Vagina (tissue), 2 donors: Measurements from ENCODE around the gene LCN1. TPM values are rescaled to one million over a fixed set of nuclear protein-coding genes. Genes with fewer than 3 reads are reported as not detected.

Experiments used
- DNase-seq, 2 donors: peaks; one replicate each; pipeline ENCODE4 v3.0.0-alpha.2; 2017; ENCODE audit errors: extremely low spot score in 2 of 2
- H3K27ac ChIP-seq: fragments of 200-600 bp; sonication (generic); one replicate; pipeline ENCODE4 v1.5.1; 2019
- H3K27me3 ChIP-seq: fragments of 200-600 bp; sonication (generic); one replicate; pipeline ENCODE4 v1.5.1; 2019
- H3K36me3 ChIP-seq, 2 donors: fragments of 200-600 bp; sonication (generic); one replicate each; pipeline ENCODE4 v1.5.1; 2017 to 2019
- H3K4me1 ChIP-seq: fragments of 200-600 bp; sonication (generic); one replicate; pipeline ENCODE4 v1.5.1; 2019
- H3K4me3 ChIP-seq, 2 donors: fragments of 200-600 bp; sonication (generic); 1 replicate in 1 of 2; 2 replicates in 1 of 2; pipeline ENCODE4 v1.5.1; 2016 to 2019
- H3K9me3 ChIP-seq: fragments of 200-600 bp; sonication (generic); one replicate; pipeline ENCODE4 v1.5.1; 2019
- POLR2A ChIP-seq, 2 donors: fragments of 450-650 bp; IDR thresholded peaks; one replicate each; pipeline ENCODE4 v1.6.1; 2017; ENCODE audit warnings: antibody characterized with exemption in 2 of 2, mild to moderate bottlenecking in 2 of 2, moderate library complexity in 2 of 2
- POLR2AphosphoS5 ChIP-seq, 2 donors: sonication (generic); formaldehyde crosslinking; IDR thresholded peaks; one replicate each; pipeline ENCODE4 v1.9.0; 2017; ENCODE audit warnings: antibody characterized with exemption in 2 of 2, mild to moderate bottlenecking in 2 of 2, low read depth in 1 of 2; ENCODE audit not compliant: insufficient read depth in 1 of 2
- intact Hi-C: fragments of 100-400 bp; cut with DNase I; formaldehyde crosslinking; loops from one replicate; pipeline ENCODE4 v1.15.1; 2023
- total RNA-seq: library from RNA; depleted of rRNA; stranded (reverse); fragments of >200 nt; gene quantifications from one replicate; pipeline ENCODE4 v1.2.3, GENCODE V29; 2016
- TF ChIP-seq, protein P1 (sequence below), 3 experiments: fragments of 450-650 bp in 2 of 3; fragments of 200-600 bp in 1 of 3; sonication (generic) in 1 of 3; IDR thresholded peaks; one replicate each; pipeline ENCODE4 v1.5.1; 2017 to 2019; ENCODE audit warnings: antibody characterized with exemption in 3 of 3, mild to moderate bottlenecking in 2 of 3, moderate library complexity in 2 of 3

Gene LCN1
- total RNA-seq = not detected

DNA sequence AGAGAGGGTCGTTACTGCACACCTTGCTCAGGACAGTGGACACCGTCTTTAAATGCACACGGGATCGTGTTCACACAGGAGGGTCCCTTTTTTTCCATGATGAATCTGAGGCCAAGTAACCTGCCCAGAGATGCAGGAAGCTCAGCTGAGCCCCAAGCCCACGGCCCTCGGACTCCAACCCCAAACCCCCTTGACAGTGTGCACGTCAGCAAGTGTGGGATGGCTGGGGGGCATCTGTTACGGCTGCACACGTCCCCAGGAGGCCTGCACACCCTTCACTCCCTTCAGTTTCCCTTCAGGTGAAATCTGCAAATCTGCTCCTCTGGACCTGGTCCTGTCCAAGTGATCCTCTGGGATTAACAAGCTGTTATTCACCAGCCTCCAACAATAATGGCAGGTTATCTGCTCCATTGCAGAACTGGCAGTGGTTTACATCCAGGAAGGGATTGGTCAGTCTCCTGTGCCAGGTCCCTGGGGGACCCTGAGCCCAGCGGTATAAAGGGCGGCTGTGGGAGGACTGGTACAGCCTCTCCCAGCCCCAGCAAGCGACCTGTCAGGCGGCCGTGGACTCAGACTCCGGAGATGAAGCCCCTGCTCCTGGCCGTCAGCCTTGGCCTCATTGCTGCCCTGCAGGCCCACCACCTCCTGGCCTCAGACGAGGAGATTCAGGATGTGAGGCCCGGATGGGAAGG, at the start of gene LCN1:
Gene LCN1, plus strand, starts transcription at position 525 of the 692 bp plus-strand sequence. Its CDS starts 58 bp downstream, at position 583.
- Histone ChIP-seq H3K4me3 (no peak within 1 kb of the TSS), H3K4me1 (no peaks in the 10 kb centered on the region), H3K27me3 (no peaks in the 10 kb centered on the region), H3K27ac (no peak within 1 kb of the TSS), H3K9me3 (no peaks in the 10 kb centered on the region), H3K36me3 (no peaks in the 10 kb centered on the region)
- TF ChIP-seq POLR2AphosphoS5 (IDR thresholded peaks at IDR 0.05; ENCODE audit: insufficient read depth in 1 of 2, low read depth in 1 of 2) = no peak
- intact Hi-C loops = no loop called here
- DNase-seq = no peak

DNA sequence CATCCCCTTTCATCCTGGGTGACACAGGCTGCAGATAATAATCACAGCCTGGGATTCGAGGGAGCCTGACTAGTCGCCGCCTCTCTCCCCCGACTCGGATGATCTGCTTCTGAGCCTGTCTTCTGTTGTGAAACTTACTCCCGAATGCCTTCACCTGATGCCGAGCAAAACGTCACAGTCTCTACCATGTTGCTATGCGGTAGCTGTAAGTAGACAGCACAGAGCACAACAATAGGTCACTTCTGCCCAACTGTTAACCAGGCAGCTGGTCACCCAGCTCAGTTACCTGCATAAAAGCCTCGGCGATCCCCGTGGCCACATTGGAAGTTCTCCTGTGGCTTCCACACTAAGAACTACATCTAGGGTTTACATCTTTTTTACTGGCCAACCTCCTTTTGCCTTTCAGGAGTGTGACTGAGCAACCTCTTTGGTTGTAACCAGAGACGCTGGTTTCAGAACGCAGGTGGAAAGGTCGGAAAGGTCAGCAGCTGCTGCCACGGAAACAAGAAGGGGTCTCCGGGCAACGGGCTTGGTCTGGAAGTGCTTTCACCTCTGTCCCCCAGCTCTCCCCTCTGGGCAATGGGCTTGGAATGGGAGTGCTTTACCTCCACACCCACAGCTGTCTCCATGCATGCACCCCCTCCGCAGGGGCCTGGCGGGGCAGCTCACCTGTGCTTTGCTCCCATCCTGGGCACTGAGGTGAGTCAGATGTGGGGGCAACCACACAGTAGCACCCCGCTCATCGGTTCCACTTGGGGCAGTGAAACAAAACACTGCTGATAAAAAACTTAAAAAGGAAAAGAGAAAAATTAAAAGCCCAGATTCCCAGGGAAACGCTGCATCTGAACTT, 49.2 kb upstream of the LCN1 start:
- no peaks in the 10 kb centered on the region for H3K36me3 ChIP-seq
- intact Hi-C loops = no loop called here
- H3K4me1 ChIP-seq = no peaks in the 10 kb centered on the region
- H3K9me3 ChIP-seq = no peaks in the 10 kb centered on the region
- no peaks in the 10 kb centered on the region for H3K27me3 ChIP-seq
- no peak for DNase-seq
- no peak overlapping the region for H3K4me3 ChIP-seq
- TF ChIP-seq, protein P1, sequence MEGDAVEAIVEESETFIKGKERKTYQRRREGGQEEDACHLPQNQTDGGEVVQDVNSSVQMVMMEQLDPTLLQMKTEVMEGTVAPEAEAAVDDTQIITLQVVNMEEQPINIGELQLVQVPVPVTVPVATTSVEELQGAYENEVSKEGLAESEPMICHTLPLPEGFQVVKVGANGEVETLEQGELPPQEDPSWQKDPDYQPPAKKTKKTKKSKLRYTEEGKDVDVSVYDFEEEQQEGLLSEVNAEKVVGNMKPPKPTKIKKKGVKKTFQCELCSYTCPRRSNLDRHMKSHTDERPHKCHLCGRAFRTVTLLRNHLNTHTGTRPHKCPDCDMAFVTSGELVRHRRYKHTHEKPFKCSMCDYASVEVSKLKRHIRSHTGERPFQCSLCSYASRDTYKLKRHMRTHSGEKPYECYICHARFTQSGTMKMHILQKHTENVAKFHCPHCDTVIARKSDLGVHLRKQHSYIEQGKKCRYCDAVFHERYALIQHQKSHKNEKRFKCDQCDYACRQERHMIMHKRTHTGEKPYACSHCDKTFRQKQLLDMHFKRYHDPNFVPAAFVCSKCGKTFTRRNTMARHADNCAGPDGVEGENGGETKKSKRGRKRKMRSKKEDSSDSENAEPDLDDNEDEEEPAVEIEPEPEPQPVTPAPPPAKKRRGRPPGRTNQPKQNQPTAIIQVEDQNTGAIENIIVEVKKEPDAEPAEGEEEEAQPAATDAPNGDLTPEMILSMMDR (IDR thresholded peaks at IDR 0.05) = no peak
- TF ChIP-seq POLR2A (IDR thresholded peaks at IDR 0.05) (no peak), POLR2AphosphoS5 (IDR thresholded peaks at IDR 0.05; ENCODE audit: insufficient read depth in 1 of 2, low read depth in 1 of 2) (no peak)
- H3K27ac ChIP-seq = no peak overlapping the region

- H3K36me3 ChIP-seq = no peaks in the 10 kb centered on the region
- no peak overlapping the region for H3K27ac ChIP-seq
- no peaks in the 10 kb centered on the region for H3K27me3 ChIP-seq
- H3K4me1 ChIP-seq = no peaks in the 10 kb centered on the region
- no peaks in the 10 kb centered on the region for H3K9me3 ChIP-seq
- intact Hi-C loops = no loop called here
- no peak for TF ChIP-seq POLR2AphosphoS5 (IDR thresholded peaks at IDR 0.05; ENCODE audit: insufficient read depth in 1 of 2, low read depth in 1 of 2)
- no peak for TF ChIP-seq POLR2A (IDR thresholded peaks at IDR 0.05)
- TF ChIP-seq, protein P1 (IDR thresholded peaks at IDR 0.05) = no peak
- no peak for DNase-seq
- no peak overlapping the region for H3K4me3 ChIP-seq
Measured at GRCh38 chr9:135473972-135474543, 47.2 kb upstream of the LCN1 start.

GRCh38 chr9:135474915-135475314, 46.3 kb upstream of the LCN1 start:
- TF ChIP-seq POLR2AphosphoS5 (IDR thresholded peaks at IDR 0.05; ENCODE audit: insufficient read depth in 1 of 2, low read depth in 1 of 2) = no peak
- TF ChIP-seq POLR2A (IDR thresholded peaks at IDR 0.05) = no peak
- TF ChIP-seq, protein P1 (IDR thresholded peaks at IDR 0.05) = no peak
- Histone ChIP-seq H3K27ac (no peak overlapping the region), H3K36me3 (no peaks in the 10 kb centered on the region), H3K4me1 (no peaks in the 10 kb centered on the region), H3K4me3 (no peak overlapping the region), H3K27me3 (no peaks in the 10 kb centered on the region), H3K9me3 (no peaks in the 10 kb centered on the region)
- intact Hi-C loops = no loop called here
- DNase-seq = no peak

DNA sequence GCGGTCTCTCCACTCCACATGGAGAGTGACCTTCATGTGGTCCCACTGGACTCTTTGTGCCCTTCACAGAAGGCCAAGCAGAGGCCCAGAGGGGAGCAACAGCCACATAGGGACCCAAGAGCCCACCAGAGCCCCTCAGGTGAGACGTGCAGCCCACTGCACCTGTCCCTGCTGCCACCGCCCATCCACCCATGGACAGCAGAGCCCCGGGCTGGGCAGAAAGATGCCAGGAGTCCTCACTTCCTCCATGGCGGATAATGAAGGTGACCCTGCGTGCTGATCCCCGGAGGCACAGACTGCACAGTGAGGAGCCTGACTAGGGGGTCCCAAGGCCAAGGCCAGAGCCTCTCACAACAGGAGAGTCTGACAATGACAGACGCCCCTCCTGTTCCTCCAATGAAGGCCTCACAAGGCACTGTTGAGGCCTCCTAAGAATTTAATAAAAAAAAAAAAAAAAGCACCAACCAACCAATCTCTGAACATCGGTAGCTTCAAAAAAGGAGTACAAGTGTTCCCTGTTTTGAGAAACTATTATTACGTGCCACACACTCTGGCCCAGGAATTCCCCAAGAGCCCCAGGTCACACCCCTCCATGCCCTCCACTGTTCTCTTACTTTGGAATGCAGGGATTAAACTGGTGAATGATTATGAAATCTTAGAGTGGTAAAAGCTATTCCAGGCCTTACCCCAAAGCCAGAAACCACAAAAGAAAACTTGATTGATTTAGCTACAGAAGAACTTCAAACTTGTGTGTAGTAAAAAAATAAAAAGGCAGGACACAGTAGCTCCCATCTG, 44.5 kb upstream of the LCN1 start:
- intact Hi-C loops = no loop called here
- no peaks in the 10 kb centered on the region for H3K27me3 ChIP-seq
- TF ChIP-seq POLR2A (IDR thresholded peaks at IDR 0.05) = no peak
- TF ChIP-seq POLR2AphosphoS5 (IDR thresholded peaks at IDR 0.05; ENCODE audit: insufficient read depth in 1 of 2, low read depth in 1 of 2) = no peak
- TF ChIP-seq, protein P1 (IDR thresholded peaks at IDR 0.05) = no peak
- no peak overlapping the region for H3K27ac ChIP-seq
- no peak for DNase-seq
- no peaks in the 10 kb centered on the region for H3K36me3 ChIP-seq
- H3K9me3 ChIP-seq = no peaks in the 10 kb centered on the region
- H3K4me1 ChIP-seq = peaks cover 14% of the 10 kb centered on the region
- H3K4me3 ChIP-seq = no peak overlapping the region
